ENCODE results near the gene TMEM178B. TPM values are rescaled to one million over a fixed set of nuclear protein-coding genes. Genes with fewer than 3 reads are reported as not detected.
A peak's percentile ranks its signal among the peaks of the same experiment; 100 is the strongest.

Gene TMEM178B
- total RNA-seq, 4 donors from 2014 or later, result 1.3 to 1.8 (median 1.5) TPM

- H3K36me3 ChIP-seq, result no peaks in the 10 kb centered on the region
- intact Hi-C loops (cut with DNase I; ENCODE audit: low total_unique reads) (no loop called here), in situ Hi-C loops (cut with MboI; ENCODE audit: low sequenced_read_pairs in 4 of 4) (no loop called here)
- DNase-seq, result peak in 1 of 2 donors; percentile 20
- H3K9me3 ChIP-seq, result no peaks in the 10 kb centered on the region
- peak in 1 of 2 donors; percentile 87 for ATAC-seq
- H3K27ac ChIP-seq, result no peak overlapping the region
- no peak overlapping the region for H3K4me3 ChIP-seq
- TF ChIP-seq CTCF (IDR thresholded peaks at IDR 0.05 in 4 of 5, conservative IDR thresholded peaks at IDR 0.05 in 1 of 5) (no peak), POLR2A (IDR thresholded peaks at IDR 0.05) (no peak)
- peaks cover 0 to 18% of the 10 kb centered on the region in 2 donors for H3K4me1 ChIP-seq
- no peaks in the 10 kb centered on the region for H3K27me3 ChIP-seq
These were observed 426.7 kb downstream of the TMEM178B start for GRCh38 chr7:141500608-141501007.

- Histone ChIP-seq H3K4me3 (no peak overlapping the region), H3K4me1 (peaks cover 0 to 15% of the 10 kb centered on the region in 2 donors), H3K27me3 (no peaks in the 10 kb centered on the region), H3K27ac (no peak overlapping the region), H3K9me3 (no peaks in the 10 kb centered on the region), H3K36me3 (no peaks in the 10 kb centered on the region)
- TF ChIP-seq POLR2A (IDR thresholded peaks at IDR 0.05) (no peak), CTCF (IDR thresholded peaks at IDR 0.05 in 4 of 5, conservative IDR thresholded peaks at IDR 0.05 in 1 of 5) (no peak)
- ATAC-seq (no peak), DNase-seq (no peak)
- in situ Hi-C loops (cut with MboI; ENCODE audit: low sequenced_read_pairs in 4 of 4), result no loop called here
- intact Hi-C loops (cut with DNase I; ENCODE audit: low total_unique reads), result no loop called here
These were observed 427.6 kb downstream of the TMEM178B start for GRCh38 chr7:141501451-141501850.

GRCh38 chr7:141511316-141511675 lies 437.4 kb downstream of the TMEM178B start:
- Histone ChIP-seq H3K36me3 (no peaks in the 10 kb centered on the region), H3K27me3 (peaks cover 0 to 23% (median 3%) of the 10 kb centered on the region in 3 donors), H3K4me3 (peak overlapping the region; percentile 30 to 59 (median 46)), H3K4me1 (peaks cover 4 to 5% of the 10 kb centered on the region in 2 donors), H3K9me3 (no peaks in the 10 kb centered on the region), H3K27ac (no peak overlapping the region)
- no peak for DNase-seq
- no peak for TF ChIP-seq POLR2A (IDR thresholded peaks at IDR 0.05)
- TF ChIP-seq CTCF (IDR thresholded peaks at IDR 0.05 in 4 of 5, conservative IDR thresholded peaks at IDR 0.05 in 1 of 5), result no peak
- in situ Hi-C loops (cut with MboI; ENCODE audit: low sequenced_read_pairs in 4 of 4) (no loop called here), intact Hi-C loops (cut with DNase I; ENCODE audit: low total_unique reads) (no loop called here)
- ATAC-seq, result peak in 1 of 2 donors; percentile 46

GRCh38 chr7:141511676-141512396 lies 438.0 kb downstream of the TMEM178B start:
- Histone ChIP-seq H3K4me1 (peaks cover 4 to 5% of the 10 kb centered on the region in 2 donors), H3K9me3 (no peaks in the 10 kb centered on the region), H3K36me3 (no peaks in the 10 kb centered on the region), H3K27me3 (peaks cover 0 to 23% (median 3%) of the 10 kb centered on the region in 3 donors), H3K4me3 (peak overlapping the region; percentile 30 to 59 (median 46)), H3K27ac (no peak overlapping the region)
- TF ChIP-seq CTCF (IDR thresholded peaks at IDR 0.05 in 4 of 5, conservative IDR thresholded peaks at IDR 0.05 in 1 of 5) (no peak), POLR2A (IDR thresholded peaks at IDR 0.05) (no peak)
- in situ Hi-C loops (cut with MboI; ENCODE audit: low sequenced_read_pairs in 4 of 4) (no loop called here), intact Hi-C loops (cut with DNase I; ENCODE audit: low total_unique reads) (no loop called here)
- DNase-seq (no peak), ATAC-seq (peak; percentile 69 to 71)
